ENCODE results near the gene PTCHD4. TPM values are rescaled to one million over a fixed set of nuclear protein-coding genes. Genes with fewer than 3 reads are reported as not detected.

Gene PTCHD4
- total RNA-seq, 1 experiment from 2014 or later = 0.96 TPM

GRCh38 chr6:48135323-48136084 lies 24.5 kb upstream of the PTCHD4 start:
- no peaks in the 10 kb centered on the region for H3K27me3 Mint-ChIP-seq (ENCODE audit: low read depth)
- H3K9me3 Mint-ChIP-seq = no peaks in the 10 kb centered on the region
- Histone ChIP-seq H3K27me3 (ENCODE audit: insufficient read depth, low read length) (no peaks in the 10 kb centered on the region), H2AK5ac (ENCODE audit: insufficient read length, low read length) (no peak overlapping the region), H3K18ac (ENCODE audit: insufficient read length, low read depth, low read length) (no peak overlapping the region), H3K79me2 (ENCODE audit: insufficient read depth, low read length) (no peaks in the 10 kb centered on the region; the same call in 1 of the 2 replicates), H3K9ac (ENCODE audit: extremely low read depth, insufficient read length, low read length) (no peak overlapping the region), H3K4ac (ENCODE audit: low read depth, low read length) (no peak overlapping the region), H3K4me2 (ENCODE audit: insufficient read depth, insufficient read length, low read length) (no peak overlapping the region), H4K91ac (ENCODE audit: insufficient read length, low read depth, low read length) (no peak overlapping the region), H3K56ac (ENCODE audit: insufficient read length, low read depth, low read length) (no peak overlapping the region), H2AFZ (ENCODE audit: low read length) (no peak overlapping the region), H4K5ac (ENCODE audit: insufficient read length, low read depth, low read length) (no peak overlapping the region), H3K9me3 (ENCODE audit: control insufficient read depth, low read depth, low read length) (no peaks in the 10 kb centered on the region), H2BK15ac (ENCODE audit: low read depth, low read length) (no peak overlapping the region), H4K8ac (replicated peaks; ENCODE audit: insufficient read length, low read depth, low read length) (no peak overlapping the region), H3K4me1 (ENCODE audit: insufficient read depth, low read length) (no peaks in the 10 kb centered on the region), H3K79me1 (ENCODE audit: insufficient read depth, low read depth, low read length, poor library complexity, severe bottlenecking) (no peaks in the 10 kb centered on the region), H3K14ac (ENCODE audit: insufficient read depth, low read length) (no peak overlapping the region), H3K27ac (ENCODE audit: insufficient read length, low read depth, low read length) (no peak overlapping the region), H2BK20ac (ENCODE audit: low read depth, low read length, poor library complexity, severe bottlenecking) (no peak overlapping the region), H2BK5ac (ENCODE audit: insufficient read length, low read length) (no peak overlapping the region), H3K23me2 (ENCODE audit: insufficient read length, low read depth, low read length, poor library complexity, severe bottlenecking) (no peaks in the 10 kb centered on the region), H3K23ac (ENCODE audit: insufficient read length, low read depth, low read length) (no peak overlapping the region), H2BK120ac (ENCODE audit: low read depth, low read length, poor library complexity, severe bottlenecking) (no peak overlapping the region), H3T11ph (ENCODE audit: low read length) (no peak overlapping the region), H2BK12ac (ENCODE audit: insufficient read length, low read depth, low read length) (no peak overlapping the region), H4K20me1 (ENCODE audit: control insufficient read depth, insufficient read depth, insufficient read length) (no peaks in the 10 kb centered on the region)
- no peaks in the 10 kb centered on the region for H3K36me3 Mint-ChIP-seq (ENCODE audit: insufficient read depth in 1 of 3, low read depth in 3 of 3)
- H3K4me1 Mint-ChIP-seq = peaks cover 4% of the 10 kb centered on the region in 2 experiments; a peak in 3 of 4 replicates
- H3K27ac Mint-ChIP-seq = no peak overlapping the region
- no CpG with 5 or more reads among the region's 5 CpGs for WGBS (ENCODE audit: extremely low coverage, insufficient read length, low lambda C conversion rate)
- H3K4me3 Mint-ChIP-seq = no peak overlapping the region
- no peak for TF ChIP-seq CTCF (conservative IDR thresholded peaks at IDR 0.05)
- no peak for DNase-seq
